Measurements from ENCODE around the gene SERPIND1.
"Not testable (repeated sequence)": the region's sequence is repeated elsewhere in the genome, so short reads cannot be mapped to it uniquely, and the experiment has no call there.

The SERPIND1 gene

GRCh38 chr22:20773793-20774212, at the start of gene SERPIND1:
TSS of gene SERPIND1 (plus strand) at chr22:20774113. CDS start at chr22:20779313, 5,200 bp downstream.
- DNase-seq (ENCODE audit: low read depth, low spot score), result no peak

DNA sequence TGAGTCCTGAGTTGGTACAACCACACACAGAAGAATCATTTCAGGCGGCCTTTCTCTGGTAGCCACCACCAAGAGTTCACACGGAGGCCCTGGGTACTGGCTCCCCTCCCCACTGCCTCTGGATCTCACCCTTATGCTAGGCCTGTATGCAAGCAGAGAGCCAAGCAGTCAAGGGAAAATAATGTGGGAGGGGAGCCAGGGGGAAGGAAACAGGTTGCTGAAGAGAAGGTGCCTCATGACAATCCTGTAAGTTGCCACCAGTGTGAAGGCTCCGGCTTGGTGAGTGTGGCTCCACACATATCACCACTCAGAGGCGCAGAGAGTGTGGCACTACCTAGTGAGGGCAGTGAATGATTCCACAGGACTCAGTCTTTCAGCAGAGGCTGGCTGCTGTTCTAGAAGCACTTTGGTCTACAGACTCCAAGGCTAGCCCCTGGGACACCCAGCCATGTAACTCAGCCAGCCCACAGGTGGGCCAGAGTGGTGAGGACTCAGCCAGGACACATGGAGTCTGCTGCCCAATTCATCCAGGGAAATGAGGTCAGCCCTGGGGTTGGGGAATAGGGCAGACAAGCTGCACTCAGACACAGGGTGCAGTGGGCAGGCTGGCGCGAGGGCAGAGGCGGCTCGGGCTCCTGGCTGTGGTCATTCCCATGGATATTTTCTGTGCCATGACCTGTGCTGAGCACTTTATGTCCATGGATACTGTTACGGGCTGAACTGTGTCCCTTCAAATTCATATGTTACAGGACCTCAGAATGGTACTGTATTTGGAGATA, 49.0 kb upstream of the SERPIND1 start:
- DNase-seq (ENCODE audit: low read depth, low spot score), result no peak

GRCh38 chr22:20725987-20726558, 47.8 kb upstream of the SERPIND1 start:
- no peak for DNase-seq (ENCODE audit: low read depth, low spot score)

- no peak for DNase-seq (ENCODE audit: low read depth, low spot score)
These were observed 46.5 kb upstream of the SERPIND1 start for GRCh38 chr22:20727118-20728015.

DNA sequence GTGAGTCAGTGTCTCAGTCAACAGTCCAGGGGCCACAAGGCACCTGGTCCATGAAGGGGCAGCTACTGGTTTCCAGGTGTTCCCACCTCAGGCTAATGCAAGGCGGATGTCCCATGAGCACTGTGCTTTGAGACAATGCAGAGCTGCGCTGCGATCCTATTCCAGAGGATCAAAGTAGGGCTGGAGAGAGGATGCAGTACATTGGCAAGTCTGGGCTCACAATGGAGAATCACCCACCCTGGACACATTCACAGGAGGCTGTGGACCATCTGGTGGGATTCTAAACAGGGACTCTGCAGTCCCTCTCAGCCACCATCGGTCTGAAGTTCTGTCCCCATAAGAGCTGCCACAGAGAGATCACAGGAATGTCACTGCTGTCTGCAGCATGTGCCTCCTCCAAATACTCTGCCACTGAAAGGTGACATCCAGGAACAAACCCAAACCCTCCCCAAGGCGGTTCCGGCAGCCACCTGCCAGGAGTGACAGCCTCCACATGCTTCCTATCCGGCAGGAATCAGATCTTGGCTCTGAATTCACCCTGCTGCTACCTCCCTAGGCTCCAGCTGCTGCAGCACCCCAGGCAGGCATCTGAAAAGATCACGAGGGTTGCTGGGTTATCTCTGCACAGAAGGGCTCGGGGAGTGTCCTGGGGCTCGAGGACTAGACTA, 45.3 kb upstream of the SERPIND1 start:
- DNase-seq (ENCODE audit: low read depth, low spot score), result no peak

DNA sequence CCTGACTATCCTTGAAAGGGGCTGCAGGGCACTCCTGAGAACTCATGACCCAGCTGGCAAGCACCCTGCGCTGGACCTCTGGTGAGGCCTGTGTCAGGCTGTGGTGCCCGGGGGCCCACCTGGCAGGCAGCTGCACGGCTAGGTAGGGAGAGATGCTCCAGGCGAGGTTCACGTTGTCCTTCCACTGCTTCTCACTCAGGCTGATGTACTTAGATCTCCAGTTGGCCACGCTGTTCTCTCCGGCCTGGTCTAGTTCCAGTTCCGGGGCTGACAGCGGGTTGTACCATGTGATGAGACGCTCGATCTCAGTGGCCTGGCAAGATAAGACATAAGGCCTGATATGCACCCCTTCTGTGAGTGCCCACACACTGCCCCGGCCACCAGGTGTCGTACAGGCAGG, 44.7 kb upstream of the SERPIND1 start:
- DNase-seq (ENCODE audit: low read depth, low spot score), result no peak

- DNase-seq (ENCODE audit: low read depth, low spot score), result not testable (repeated sequence)
These were observed 41.5 kb upstream of the SERPIND1 start for GRCh38 chr22:20732431-20732830.

DNA sequence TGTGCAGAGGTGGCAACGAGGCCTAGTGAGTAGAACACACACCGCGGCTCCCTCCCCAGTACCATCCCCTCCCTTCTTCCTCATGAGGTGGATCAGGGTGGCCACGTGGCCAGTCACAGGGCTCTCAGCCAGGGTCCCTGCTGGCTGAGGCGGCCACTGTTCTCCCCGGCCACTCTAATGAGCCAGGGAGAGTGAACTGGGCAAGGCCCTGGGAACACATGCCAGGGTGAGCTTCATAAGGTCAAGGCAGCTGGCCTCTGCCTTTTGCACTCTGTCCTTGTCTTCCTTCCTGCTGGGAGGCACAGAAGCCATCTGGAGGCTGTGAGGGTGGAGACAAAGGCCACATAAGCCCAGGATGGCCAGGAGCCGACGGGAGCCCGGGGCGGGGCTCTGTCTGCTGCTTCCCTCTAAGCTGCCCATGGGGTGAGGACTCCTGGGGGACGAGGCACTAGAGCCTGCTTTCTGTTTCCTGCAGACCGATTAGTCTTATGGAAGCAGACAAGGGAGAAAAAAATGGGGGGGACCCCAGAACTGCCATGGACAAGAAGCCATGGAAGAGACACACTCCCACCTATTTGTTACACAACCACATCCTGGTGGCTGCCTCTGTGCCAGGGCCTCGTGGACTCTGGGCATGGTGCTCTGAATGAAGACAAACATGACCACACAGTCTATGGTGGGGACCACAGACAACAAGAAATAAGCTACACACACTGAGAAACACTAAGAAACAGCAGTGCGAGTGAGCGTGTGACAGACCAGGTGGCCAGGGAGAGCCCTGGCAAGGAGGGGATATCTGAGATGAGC, 38.4 kb upstream of the SERPIND1 start:
- DNase-seq (ENCODE audit: low read depth, low spot score), result not testable (repeated sequence)

- DNase-seq (ENCODE audit: low read depth, low spot score), result not testable (repeated sequence)
These were observed 37.0 kb upstream of the SERPIND1 start for GRCh38 chr22:20736891-20737290.

DNA sequence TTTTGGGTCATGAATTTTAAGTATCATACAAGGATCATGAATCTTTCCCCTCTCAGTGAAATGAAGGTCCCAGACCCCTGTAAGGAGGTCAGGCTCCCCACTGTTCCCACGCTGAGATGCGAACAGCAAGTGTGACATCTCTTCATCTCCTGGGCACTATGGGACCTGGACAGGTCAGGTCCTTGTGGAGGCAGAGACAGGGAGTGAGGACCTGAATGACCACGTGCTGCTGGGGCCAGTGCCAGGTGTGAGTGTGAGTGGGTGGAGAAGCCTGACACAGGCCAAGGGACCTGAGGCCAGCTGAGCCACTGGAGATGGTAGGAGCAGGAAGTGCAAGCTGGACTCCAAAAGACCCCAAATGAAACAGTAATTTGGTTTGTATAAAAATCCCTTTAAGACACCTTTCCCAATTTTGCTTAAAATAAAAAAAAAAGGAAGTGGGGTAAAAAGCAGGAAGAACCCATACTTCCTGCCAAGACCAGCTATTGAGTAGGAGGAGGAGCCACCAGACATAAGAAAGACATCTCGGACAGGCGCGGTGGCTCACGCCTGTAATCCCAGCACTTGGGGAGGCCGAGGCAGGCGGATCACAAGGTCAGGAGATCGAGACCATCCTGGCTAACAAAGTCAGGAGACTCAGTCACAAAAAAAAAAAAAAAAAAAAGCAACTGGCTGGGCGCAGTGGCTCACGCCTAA, 35.4 kb upstream of the SERPIND1 start:
- no peak for DNase-seq (ENCODE audit: low read depth, low spot score)

GRCh38 chr22:20740222-20740951, 33.5 kb upstream of the SERPIND1 start:
- no peak for DNase-seq (ENCODE audit: low read depth, low spot score)

- no peak for DNase-seq (ENCODE audit: low read depth, low spot score)
These were observed 32.8 kb upstream of the SERPIND1 start for GRCh38 chr22:20741008-20741633.

- no peak for DNase-seq (ENCODE audit: low read depth, low spot score)
These were observed 32.0 kb upstream of the SERPIND1 start for GRCh38 chr22:20741634-20742581.

DNA sequence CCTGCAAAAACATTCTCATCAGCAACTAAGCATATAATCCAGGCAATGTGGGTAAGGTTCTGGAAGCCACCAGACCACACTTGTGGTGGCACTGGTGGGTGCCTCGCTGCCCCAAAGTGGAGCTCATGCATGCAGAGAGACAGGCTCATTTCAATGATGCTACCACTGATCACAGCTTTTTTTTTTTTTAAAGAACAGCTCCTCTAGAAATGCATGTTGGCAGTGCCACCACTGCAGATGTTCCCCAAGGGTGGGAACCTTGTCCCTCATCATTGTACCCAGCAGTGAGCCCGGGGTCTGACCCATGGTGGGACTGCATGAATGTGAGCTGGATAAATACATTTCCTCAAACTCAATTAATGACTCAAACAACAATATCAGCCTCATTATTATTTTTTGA, 31.1 kb upstream of the SERPIND1 start:
- DNase-seq (ENCODE audit: low read depth, low spot score), result no peak

- no peak for DNase-seq (ENCODE audit: low read depth, low spot score)
These were observed 29.5 kb upstream of the SERPIND1 start for GRCh38 chr22:20744456-20744855.

DNA sequence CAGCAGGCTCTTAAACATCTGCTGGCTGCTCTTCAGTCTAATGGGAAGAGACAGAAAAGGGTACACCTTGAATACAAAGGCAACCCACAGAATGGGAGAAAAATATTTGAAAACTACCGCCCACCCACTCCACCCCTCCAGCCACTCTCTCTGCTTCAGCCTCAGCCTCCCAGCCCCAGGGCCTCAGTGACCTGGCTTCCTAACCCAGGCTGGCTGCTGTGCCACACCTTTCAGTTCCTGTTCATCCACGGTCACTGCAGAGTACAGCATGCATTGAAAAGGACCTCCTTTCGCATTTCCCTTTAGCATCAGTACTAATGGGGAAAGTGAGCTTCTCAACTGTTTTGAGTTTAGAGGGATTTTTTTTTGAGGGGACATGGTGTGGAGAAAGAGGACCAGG, 28.8 kb upstream of the SERPIND1 start:
- DNase-seq (ENCODE audit: low read depth, low spot score), result no peak

- DNase-seq (ENCODE audit: low read depth, low spot score), result no peak
These were observed 27.3 kb upstream of the SERPIND1 start for GRCh38 chr22:20746431-20747189.

Measured in brain pericyte (primary cell).